Measurements from ENCODE around the gene CCRL2.

CCRL2 gene

GRCh38 chr3:46405301-46406019 lies 1.6 kb upstream of the CCRL2 start:
- Histone ChIP-seq H3K9me3 (replicated peaks in 1 of 2; ENCODE audit: control insufficient read depth in 2 of 2, insufficient read depth in 1 of 2, low read depth in 1 of 2, low read length in 2 of 2) (no peaks in the 10 kb centered on the region), H2BK120ac (ENCODE audit: low read depth, low read length) (no peak overlapping the region), H3K36me3 (replicated peaks in 1 of 2; ENCODE audit: control insufficient read depth in 2 of 2, insufficient read depth in 2 of 2, low read length in 2 of 2) (no peaks in the 10 kb centered on the region), H2AFZ (ENCODE audit: low read length) (no peak overlapping the region), H3K4ac (ENCODE audit: low read length) (no peak overlapping the region), H2BK5ac (ENCODE audit: low read length) (no peak overlapping the region), H3K18ac (ENCODE audit: low read length) (peak overlapping the region; percentile 35), H3K23ac (ENCODE audit: low read depth, low read length, poor library complexity) (no peak overlapping the region), H3K4me1 (ENCODE audit: control insufficient read depth in 2 of 2, insufficient read depth in 1 of 2, low read depth in 1 of 2, low read length in 2 of 2) (peaks cover 0 to 3% of the 10 kb centered on the region in 2 donors), H3K9ac (ENCODE audit: low read depth, low read length, poor library complexity) (no peak overlapping the region), H2BK12ac (ENCODE audit: low read length) (no peak overlapping the region), H3K4me2 (ENCODE audit: insufficient read depth, low read length, poor library complexity, severe bottlenecking) (no peak overlapping the region), H2BK15ac (ENCODE audit: low read length) (no peak overlapping the region), H3K27ac (replicated peaks; ENCODE audit: low read length) (no peak overlapping the region), H3K4me3 (ENCODE audit: low read length in 2 of 2) (no peak overlapping the region), H3K14ac (ENCODE audit: low read length) (no peak overlapping the region), H3K27me3 (ENCODE audit: control insufficient read depth in 3 of 3, insufficient read depth in 3 of 3, low read depth in 1 of 3, low read length in 3 of 3) (peaks cover 0 to 6% (median 0%) of the 10 kb centered on the region in 3 experiments), H4K91ac (ENCODE audit: low read depth, low read length, poor library complexity) (no peak overlapping the region), H2AK5ac (ENCODE audit: low read depth, low read length) (no peak overlapping the region), H3K79me1 (ENCODE audit: low read depth, low read length) (no peaks in the 10 kb centered on the region), H4K8ac (ENCODE audit: low read depth, low read length) (no peak overlapping the region)
- DNase-seq (ENCODE audit: low spot score), result no peak
- no CpG with 5 or more reads among the region's 11 CpGs for WGBS, 2 donors (ENCODE audit: extremely low coverage in 2 of 2, insufficient read length in 2 of 2, insufficient replicate concordance in 1 of 2)

DNA sequence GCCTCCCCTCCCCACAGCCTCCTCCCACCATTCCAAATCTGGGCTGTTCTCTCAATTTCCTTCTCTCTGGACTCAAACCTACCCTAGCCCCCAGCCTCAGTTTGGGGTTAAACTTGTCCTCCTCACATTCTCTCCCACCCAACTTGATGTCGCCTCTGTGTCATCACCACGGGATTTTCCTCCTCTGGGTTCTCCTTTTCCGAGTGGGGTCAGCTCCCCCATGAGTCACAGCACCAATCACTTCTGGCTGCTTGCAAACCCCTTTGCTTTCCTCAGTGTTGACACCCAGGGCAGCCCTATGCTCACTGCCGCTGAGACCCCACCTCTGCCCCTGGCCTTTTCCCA lies 644 bp upstream of the CCRL2 start:
- Histone ChIP-seq H3K4ac (ENCODE audit: low read length) (no peak overlapping the region), H3K27me3 (ENCODE audit: control insufficient read depth in 3 of 3, insufficient read depth in 3 of 3, low read depth in 1 of 3, low read length in 3 of 3) (peaks cover 0 to 6% (median 0%) of the 10 kb centered on the region in 3 experiments), H4K8ac (ENCODE audit: low read depth, low read length) (no peak overlapping the region), H3K23ac (ENCODE audit: low read depth, low read length, poor library complexity) (no peak overlapping the region), H2BK5ac (ENCODE audit: low read length) (no peak overlapping the region), H3K79me1 (ENCODE audit: low read depth, low read length) (no peaks in the 10 kb centered on the region), H3K36me3 (replicated peaks in 1 of 2; ENCODE audit: control insufficient read depth in 2 of 2, insufficient read depth in 2 of 2, low read length in 2 of 2) (no peaks in the 10 kb centered on the region), H3K4me3 (ENCODE audit: low read length in 2 of 2) (no peak overlapping the region), H2BK120ac (ENCODE audit: low read depth, low read length) (no peak overlapping the region), H3K27ac (replicated peaks; ENCODE audit: low read length) (no peak overlapping the region), H3K4me2 (ENCODE audit: insufficient read depth, low read length, poor library complexity, severe bottlenecking) (no peak overlapping the region), H3K14ac (ENCODE audit: low read length) (no peak overlapping the region), H2AK5ac (ENCODE audit: low read depth, low read length) (no peak overlapping the region), H3K9ac (ENCODE audit: low read depth, low read length, poor library complexity) (no peak overlapping the region), H2BK15ac (ENCODE audit: low read length) (no peak overlapping the region), H3K18ac (ENCODE audit: low read length) (no peak overlapping the region), H3K9me3 (replicated peaks in 1 of 2; ENCODE audit: control insufficient read depth in 2 of 2, insufficient read depth in 1 of 2, low read depth in 1 of 2, low read length in 2 of 2) (no peaks in the 10 kb centered on the region), H4K91ac (ENCODE audit: low read depth, low read length, poor library complexity) (no peak overlapping the region), H2AFZ (ENCODE audit: low read length) (no peak overlapping the region), H3K4me1 (ENCODE audit: control insufficient read depth in 2 of 2, insufficient read depth in 1 of 2, low read depth in 1 of 2, low read length in 2 of 2) (peaks cover 0 to 3% of the 10 kb centered on the region in 2 donors), H2BK12ac (ENCODE audit: low read length) (no peak overlapping the region)
- no CpG with 5 or more reads among the region's 4 CpGs for WGBS, 2 donors (ENCODE audit: extremely low coverage in 2 of 2, insufficient read length in 2 of 2, insufficient replicate concordance in 1 of 2)
- DNase-seq (ENCODE audit: low spot score), result no peak

DNA sequence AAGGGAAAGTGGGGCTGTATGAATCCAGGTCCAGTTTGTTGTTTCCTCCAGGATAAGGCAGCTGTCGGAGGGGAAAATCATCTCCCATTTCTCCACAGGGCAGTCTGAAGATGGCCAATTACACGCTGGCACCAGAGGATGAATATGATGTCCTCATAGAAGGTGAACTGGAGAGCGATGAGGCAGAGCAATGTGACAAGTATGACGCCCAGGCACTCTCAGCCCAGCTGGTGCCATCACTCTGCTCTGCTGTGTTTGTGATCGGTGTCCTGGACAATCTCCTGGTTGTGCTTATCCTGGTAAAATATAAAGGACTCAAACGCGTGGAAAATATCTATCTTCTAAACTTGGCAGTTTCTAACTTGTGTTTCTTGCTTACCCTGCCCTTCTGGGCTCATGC lies 911 bp downstream of the CCRL2 start:
- no peak overlapping the region for H2BK12ac ChIP-seq (ENCODE audit: low read length)
- H3K9me3 ChIP-seq (replicated peaks in 1 of 2; ENCODE audit: control insufficient read depth in 2 of 2, insufficient read depth in 1 of 2, low read depth in 1 of 2, low read length in 2 of 2), result no peaks in the 10 kb centered on the region
- peaks cover 0 to 3% of the 10 kb centered on the region in 2 donors for H3K4me1 ChIP-seq (ENCODE audit: control insufficient read depth in 2 of 2, insufficient read depth in 1 of 2, low read depth in 1 of 2, low read length in 2 of 2)
- H2AK5ac ChIP-seq (ENCODE audit: low read depth, low read length), result no peak overlapping the region
- no CpG with 5 or more reads among the region's 7 CpGs for WGBS, 2 donors (ENCODE audit: extremely low coverage in 2 of 2, insufficient read length in 2 of 2, insufficient replicate concordance in 1 of 2)
- H3K4me2 ChIP-seq (ENCODE audit: insufficient read depth, low read length, poor library complexity, severe bottlenecking), result no peak overlapping the region
- H2BK120ac ChIP-seq (ENCODE audit: low read depth, low read length), result no peak overlapping the region
- no peak overlapping the region for H3K23ac ChIP-seq (ENCODE audit: low read depth, low read length, poor library complexity)
- H3K36me3 ChIP-seq (replicated peaks in 1 of 2; ENCODE audit: control insufficient read depth in 2 of 2, insufficient read depth in 2 of 2, low read length in 2 of 2), result no peaks in the 10 kb centered on the region
- no peak overlapping the region for H3K4me3 ChIP-seq (ENCODE audit: low read length in 2 of 2)
- no peak overlapping the region for H4K91ac ChIP-seq (ENCODE audit: low read depth, low read length, poor library complexity)
- no peak overlapping the region for H3K9ac ChIP-seq (ENCODE audit: low read depth, low read length, poor library complexity)
- no peak overlapping the region for H4K8ac ChIP-seq (ENCODE audit: low read depth, low read length)
- H2AFZ ChIP-seq (ENCODE audit: low read length), result no peak overlapping the region
- no peak overlapping the region for H3K18ac ChIP-seq (ENCODE audit: low read length)
- peaks cover 0 to 6% (median 0%) of the 10 kb centered on the region in 3 experiments for H3K27me3 ChIP-seq (ENCODE audit: control insufficient read depth in 3 of 3, insufficient read depth in 3 of 3, low read depth in 1 of 3, low read length in 3 of 3)
- no peak overlapping the region for H3K27ac ChIP-seq (replicated peaks; ENCODE audit: low read length)
- no peak overlapping the region for H2BK5ac ChIP-seq (ENCODE audit: low read length)
- no peak overlapping the region for H3K4ac ChIP-seq (ENCODE audit: low read length)
- no peak for DNase-seq (ENCODE audit: low spot score)
- H3K79me1 ChIP-seq (ENCODE audit: low read depth, low read length), result no peaks in the 10 kb centered on the region
- no peak overlapping the region for H3K14ac ChIP-seq (ENCODE audit: low read length)
- H2BK15ac ChIP-seq (ENCODE audit: low read length), result no peak overlapping the region

DNA sequence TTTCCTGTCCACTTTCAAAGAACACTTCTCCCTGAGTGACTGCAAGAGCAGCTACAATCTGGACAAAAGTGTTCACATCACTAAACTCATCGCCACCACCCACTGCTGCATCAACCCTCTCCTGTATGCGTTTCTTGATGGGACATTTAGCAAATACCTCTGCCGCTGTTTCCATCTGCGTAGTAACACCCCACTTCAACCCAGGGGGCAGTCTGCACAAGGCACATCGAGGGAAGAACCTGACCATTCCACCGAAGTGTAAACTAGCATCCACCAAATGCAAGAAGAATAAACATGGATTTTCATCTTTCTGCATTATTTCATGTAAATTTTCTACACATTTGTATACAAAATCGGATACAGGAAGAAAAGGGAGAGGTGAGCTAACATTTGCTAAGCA lies 1.8 kb downstream of the CCRL2 start:
- Histone ChIP-seq H3K4ac (ENCODE audit: low read length) (no peak overlapping the region), H2BK15ac (ENCODE audit: low read length) (no peak overlapping the region), H3K18ac (ENCODE audit: low read length) (no peak overlapping the region), H4K8ac (ENCODE audit: low read depth, low read length) (no peak overlapping the region), H2AFZ (ENCODE audit: low read length) (no peak overlapping the region), H3K9ac (ENCODE audit: low read depth, low read length, poor library complexity) (no peak overlapping the region), H2BK12ac (ENCODE audit: low read length) (no peak overlapping the region), H3K9me3 (replicated peaks in 1 of 2; ENCODE audit: control insufficient read depth in 2 of 2, insufficient read depth in 1 of 2, low read depth in 1 of 2, low read length in 2 of 2) (no peaks in the 10 kb centered on the region), H3K23ac (ENCODE audit: low read depth, low read length, poor library complexity) (no peak overlapping the region), H3K4me2 (ENCODE audit: insufficient read depth, low read length, poor library complexity, severe bottlenecking) (no peak overlapping the region), H2BK5ac (ENCODE audit: low read length) (no peak overlapping the region), H3K27ac (replicated peaks; ENCODE audit: low read length) (no peak overlapping the region), H3K36me3 (replicated peaks in 1 of 2; ENCODE audit: control insufficient read depth in 2 of 2, insufficient read depth in 2 of 2, low read length in 2 of 2) (no peaks in the 10 kb centered on the region), H4K91ac (ENCODE audit: low read depth, low read length, poor library complexity) (no peak overlapping the region), H3K14ac (ENCODE audit: low read length) (no peak overlapping the region), H3K79me1 (ENCODE audit: low read depth, low read length) (no peaks in the 10 kb centered on the region), H2BK120ac (ENCODE audit: low read depth, low read length) (no peak overlapping the region), H3K4me3 (ENCODE audit: low read length in 2 of 2) (no peak overlapping the region), H3K27me3 (ENCODE audit: control insufficient read depth in 3 of 3, insufficient read depth in 3 of 3, low read depth in 1 of 3, low read length in 3 of 3) (peaks cover 0 to 6% (median 0%) of the 10 kb centered on the region in 3 experiments), H2AK5ac (ENCODE audit: low read depth, low read length) (no peak overlapping the region), H3K4me1 (ENCODE audit: control insufficient read depth in 2 of 2, insufficient read depth in 1 of 2, low read depth in 1 of 2, low read length in 2 of 2) (peaks cover 0 to 3% of the 10 kb centered on the region in 2 donors)
- DNase-seq (ENCODE audit: low spot score), result no peak
- no CpG with 5 or more reads among the region's 7 CpGs for WGBS, 2 donors (ENCODE audit: extremely low coverage in 2 of 2, insufficient read length in 2 of 2, insufficient replicate concordance in 1 of 2)
